ENCODE measurements around the gene FANCL.
"Not testable (repeated sequence)": the region's sequence is repeated elsewhere in the genome, so short reads cannot be mapped to it uniquely, and the experiment has no call there.

The FANCL gene

DNA sequence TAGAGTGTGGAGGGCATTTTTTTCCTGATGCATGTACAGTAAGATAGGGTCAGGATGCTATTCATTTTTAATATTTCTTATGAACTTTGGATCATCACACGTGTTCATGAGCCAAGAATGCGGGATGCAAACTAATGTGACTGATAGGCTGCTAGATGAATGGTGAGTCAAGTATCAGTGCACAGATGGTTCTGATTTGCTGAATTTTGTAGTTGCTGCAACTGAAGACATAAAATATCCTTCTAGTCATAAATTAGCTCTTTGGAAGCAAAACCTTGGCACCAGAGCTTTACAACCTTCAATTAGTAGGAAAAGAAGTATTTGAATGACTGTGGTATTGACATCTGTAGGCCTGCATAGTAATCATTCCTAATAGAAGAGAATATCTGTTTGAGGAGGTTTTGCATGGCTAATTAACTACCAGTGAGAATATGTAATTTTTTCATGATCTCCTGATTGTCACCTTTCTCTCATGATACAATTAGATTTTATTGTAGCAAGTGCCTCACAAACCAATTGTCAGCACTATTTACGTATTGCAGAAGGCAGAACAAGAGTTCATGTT, 100.5 kb downstream of the FANCL start:
- no peak for DNase-seq (ENCODE audit: low spot score)

DNA sequence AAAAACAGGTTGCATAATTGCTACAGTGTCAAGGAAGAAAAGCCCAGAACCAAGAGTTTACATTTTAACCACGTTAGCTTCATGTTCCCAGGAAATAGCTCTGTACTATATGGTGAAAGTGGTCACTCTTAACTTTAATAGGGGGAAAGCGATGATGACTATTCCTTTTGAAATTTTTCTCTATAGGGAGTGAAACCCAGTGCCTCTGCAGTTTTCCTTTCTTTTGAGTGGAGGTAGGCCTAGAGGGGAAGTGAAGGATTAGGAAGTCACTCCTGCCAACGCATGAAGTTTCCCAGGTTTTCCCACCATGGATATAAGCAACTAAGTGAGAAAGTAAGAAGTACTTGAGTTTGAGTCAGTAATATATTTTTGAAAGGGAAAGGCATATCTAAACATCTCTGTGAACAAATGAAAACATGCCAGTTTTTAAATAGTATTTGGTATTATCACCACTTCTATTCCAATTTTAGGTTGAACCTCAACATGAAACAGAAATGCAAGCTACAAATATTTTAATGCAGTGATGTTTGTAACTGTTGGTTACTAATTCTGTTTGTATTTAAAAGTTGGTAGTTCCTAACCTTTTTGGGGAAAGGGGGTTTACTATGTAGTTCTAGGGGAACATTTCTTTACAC, 102.6 kb downstream of the FANCL start:
- DNase-seq (ENCODE audit: low spot score), result no peak

DNA sequence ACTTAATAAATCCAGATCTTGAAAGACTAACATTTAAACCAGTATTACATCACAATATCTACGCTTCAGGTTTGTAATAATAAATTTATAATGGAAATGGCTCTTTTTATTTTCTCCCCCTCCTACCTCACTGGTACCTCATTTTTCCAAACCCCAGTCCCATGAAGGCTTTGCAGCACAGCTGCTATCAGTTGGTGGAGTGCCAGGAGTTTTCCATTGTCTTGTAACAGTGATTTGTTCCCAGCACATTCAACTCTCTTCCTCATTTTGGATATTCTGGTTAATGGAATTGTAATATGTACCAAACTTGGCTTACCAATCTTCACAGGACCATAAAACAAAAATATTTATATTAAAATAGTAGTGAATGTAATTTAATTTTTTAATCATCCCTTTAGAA, 103.3 kb downstream of the FANCL start:
- DNase-seq (ENCODE audit: low spot score), result no peak

DNA sequence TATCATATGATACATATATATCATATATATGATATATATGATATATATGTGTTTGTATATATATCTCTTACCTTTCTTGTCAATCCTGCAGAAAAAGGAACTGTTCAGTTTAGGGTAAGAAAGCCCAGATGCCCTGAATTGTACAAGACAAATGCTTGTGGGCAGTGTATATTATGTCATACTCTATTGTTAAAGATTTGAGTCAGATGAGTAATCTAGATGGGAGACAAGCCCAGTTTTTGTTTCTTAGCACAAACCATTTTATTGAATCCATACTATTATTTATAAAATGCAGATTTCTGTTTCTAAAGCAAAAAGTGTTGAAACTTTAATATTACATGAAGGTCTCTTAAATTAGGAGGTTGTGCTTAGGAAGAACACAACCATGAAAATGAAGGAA, 103.9 kb downstream of the FANCL start:
- DNase-seq (ENCODE audit: low spot score), result no peak

DNA sequence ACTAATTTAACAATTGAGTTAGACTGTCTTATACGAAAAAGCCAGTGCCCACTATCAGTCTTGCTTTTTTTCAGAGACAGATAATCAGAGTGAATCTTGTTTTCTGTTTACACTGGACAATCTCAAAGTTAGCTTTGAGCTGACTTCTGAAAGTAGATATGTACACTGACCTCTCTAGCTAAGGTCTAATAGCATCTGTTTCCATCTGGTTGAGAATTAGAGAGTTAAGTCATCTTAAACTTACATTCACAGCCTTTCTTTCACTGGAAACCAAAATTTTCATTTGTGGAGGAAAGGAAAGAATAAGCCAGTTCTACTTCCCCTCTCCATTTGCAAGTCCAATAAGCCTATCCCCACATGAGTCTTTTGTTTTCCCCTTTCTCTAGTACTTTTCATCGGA, 105.3 kb downstream of the FANCL start:
- DNase-seq (ENCODE audit: low spot score), result no peak

DNA sequence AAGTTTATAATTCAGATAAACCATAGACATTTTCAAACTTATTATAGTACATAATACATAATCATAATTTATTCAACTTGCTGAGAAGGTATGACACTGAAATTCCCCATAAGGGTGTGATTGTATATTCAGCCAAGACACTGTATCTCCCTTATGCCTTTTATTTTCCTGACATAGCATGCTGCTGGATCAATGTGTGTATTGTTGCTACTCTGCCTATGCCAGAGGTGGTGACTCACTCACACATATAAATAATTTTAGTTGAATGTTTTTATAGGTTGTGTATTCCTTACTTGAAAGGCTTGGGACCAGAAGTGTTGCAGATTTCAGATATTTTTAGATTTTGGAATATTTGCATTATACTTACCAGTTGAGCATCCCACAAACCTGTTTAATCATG, 107.7 kb downstream of the FANCL start:
- DNase-seq (ENCODE audit: low spot score), result no peak

DNA sequence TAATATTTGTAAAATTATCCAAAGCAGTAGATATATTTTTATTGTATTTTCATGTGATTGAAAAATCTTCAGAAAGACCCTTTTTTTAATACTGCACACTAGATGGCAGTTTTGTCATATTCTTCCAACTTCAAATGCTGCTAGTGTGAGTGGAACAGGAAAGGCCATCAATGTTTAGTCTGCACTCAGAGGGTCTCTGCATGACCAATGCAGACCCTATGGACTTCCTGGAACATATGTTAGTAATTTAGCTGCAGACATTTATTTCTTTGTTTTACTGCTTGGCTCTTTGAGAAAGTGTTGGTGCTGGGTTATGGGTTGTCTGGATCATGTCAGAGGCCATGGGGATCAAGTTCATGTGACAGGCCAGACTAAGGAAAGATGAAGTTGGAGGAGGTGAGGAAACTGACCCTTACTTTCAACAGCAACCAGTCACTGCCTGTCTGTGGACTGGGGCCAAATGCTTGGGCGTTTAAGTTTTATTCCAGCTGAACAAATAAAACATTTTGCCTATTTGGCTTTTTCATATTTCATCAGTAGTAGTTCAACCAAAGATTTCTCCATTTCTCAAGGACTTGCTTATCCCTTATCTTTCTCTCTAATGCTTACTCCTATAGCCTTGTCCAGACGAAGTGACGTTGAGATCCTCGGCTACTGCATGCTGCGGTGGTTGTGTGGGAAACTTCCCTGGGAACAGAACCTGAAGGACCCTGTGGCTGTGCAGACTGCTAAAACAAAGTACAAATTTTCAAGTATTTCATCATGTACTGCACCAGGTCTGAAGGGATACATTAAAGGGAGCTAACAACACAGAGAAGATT, 109.7 kb downstream of the FANCL start:
- DNase-seq (ENCODE audit: low spot score), result no peak

DNA sequence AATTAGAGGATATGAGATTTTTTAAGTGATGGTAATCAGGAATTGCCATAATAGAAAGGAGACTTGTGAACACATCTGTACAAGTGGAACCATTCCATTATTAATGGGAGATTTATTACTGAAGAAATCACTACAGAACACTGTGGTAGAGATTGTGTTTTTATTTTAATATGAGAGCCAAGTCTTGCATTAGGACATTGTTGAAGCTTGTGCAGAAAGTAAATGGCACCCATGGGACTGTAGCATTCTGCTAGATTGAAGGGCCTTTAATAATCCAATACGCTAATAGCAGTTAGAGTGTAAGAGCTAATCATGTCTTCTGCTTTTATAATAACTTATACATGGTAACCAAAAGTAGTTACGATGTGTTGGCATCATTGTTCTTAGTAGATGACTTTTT, 110.9 kb downstream of the FANCL start:
- DNase-seq (ENCODE audit: low spot score), result no peak

DNA sequence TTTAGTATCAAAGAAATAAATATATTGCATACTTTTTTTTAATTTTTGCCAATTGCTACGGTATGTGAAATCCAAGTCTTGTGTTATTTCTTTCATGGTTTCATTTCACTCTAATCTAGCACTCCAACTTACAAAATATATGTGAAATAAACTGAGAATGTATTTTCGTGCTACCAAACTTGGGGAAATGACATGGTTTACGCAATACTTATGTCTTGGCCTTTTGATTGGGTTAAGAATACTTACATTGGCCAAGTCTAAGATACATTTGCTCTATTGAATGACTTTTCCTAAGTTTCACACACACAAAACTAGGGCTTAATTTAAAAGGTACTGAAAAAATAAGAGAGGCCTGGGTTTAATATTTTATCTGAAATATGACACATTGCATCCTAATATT, 114.0 kb downstream of the FANCL start:
- DNase-seq (ENCODE audit: low spot score), result no peak

DNA sequence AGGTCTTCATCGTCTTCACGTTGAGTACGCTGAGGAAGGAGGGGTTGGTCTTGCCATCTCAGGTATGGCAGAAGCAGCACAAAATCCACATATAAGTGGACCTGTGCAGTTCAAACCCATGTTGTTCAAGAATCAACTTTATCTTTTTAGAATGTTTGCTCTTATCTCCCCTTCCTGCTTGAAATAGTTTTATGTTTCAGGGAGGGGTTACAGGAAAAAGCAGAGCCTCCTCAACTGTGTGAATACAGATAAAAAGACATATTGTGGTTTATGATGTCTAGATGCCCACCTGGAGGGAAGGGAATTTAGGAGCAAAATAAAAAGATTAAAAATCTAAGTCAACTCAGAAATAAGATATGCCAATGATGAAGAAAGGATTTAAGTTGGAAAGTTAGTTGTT, 118.6 kb downstream of the FANCL start:
- DNase-seq (ENCODE audit: low spot score), result no peak

DNA sequence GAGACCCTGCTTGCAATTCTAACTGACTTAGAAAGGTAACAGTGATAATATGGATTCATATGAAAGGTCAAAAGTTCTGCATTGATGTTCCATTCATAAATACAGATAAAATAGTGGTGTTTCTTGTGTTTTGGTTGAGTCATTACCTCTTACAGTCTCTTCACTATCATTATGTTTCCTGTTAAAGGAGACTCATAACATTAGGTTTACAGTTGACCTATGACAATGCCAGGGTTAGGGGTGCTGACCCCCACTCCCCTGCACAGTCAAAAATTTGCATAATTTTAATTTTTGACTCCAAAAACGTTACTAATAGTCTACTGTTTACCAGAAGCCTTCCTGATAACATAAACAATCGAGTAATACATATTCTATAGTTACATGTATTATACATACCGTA, 119.1 kb downstream of the FANCL start:
- no peak for DNase-seq (ENCODE audit: low spot score)

DNA sequence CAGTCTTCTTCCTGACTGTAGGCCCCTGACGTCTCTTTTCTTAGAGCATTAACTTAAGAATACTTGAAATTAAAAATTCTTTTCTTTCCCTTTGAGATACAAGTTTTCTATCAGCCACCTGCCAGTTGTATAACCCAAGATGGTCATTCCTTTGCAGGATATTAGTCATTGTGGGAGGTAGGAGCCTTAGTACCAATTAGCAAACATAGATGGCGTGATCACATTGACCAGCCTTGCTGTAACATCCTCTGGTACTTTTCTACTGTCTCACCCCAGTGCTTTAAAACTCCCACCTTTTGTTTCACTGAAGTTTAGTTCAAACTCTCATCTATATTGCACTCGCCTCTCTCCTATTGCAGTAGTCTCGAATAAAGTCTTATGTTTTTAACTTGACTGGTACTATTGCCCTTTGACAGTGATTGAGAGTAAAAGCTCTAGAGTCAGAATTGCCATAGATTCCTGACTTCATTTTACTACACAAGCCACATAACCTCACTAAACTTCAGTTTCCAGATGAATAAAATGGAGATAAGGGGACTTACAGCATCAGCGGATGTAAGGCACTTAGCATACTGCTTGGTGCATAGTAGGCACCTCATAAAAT, 120.4 kb downstream of the FANCL start:
- DNase-seq (ENCODE audit: low spot score), result no peak

DNA sequence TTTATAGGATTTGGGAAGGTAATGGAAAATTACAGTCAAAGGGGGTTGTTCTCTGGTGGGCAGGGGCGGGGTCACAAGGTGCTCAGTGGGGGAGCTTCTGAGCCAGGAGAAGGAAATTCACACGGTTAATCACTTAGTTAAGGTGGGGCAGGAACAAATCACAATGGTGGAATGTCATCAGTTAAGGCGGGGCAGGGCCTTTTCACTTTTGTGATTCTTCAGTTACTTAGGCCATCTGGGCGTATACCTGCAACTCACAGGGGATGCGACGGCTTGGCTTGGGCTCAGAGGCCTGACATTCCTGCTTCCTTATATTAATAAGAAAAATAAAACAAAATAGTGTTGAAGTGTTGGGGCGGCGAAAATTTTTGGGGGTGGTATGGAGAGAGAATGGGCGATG, 127.6 kb downstream of the FANCL start:
- DNase-seq (ENCODE audit: low spot score), result not testable (repeated sequence)

DNA sequence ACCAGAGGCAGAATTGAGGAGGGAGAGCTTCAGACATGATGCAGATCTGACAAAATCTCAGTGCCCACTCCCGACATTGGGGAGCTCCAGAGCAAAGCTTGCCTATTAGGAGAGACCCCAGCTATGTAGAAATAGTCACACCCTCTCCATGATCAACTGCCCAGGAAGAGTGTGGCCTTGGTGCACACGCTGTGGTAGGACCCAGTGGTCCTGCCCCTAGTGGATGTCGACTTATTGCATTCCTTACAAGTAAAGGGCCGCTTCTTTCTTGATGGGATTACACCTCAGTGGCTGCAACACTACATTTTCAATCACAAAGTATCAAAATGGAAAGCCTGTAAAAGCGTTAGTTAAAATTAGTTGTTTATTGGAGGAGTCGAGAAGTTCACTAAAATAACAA, 130.4 kb downstream of the FANCL start:
- DNase-seq (ENCODE audit: low spot score), result no peak

DNA sequence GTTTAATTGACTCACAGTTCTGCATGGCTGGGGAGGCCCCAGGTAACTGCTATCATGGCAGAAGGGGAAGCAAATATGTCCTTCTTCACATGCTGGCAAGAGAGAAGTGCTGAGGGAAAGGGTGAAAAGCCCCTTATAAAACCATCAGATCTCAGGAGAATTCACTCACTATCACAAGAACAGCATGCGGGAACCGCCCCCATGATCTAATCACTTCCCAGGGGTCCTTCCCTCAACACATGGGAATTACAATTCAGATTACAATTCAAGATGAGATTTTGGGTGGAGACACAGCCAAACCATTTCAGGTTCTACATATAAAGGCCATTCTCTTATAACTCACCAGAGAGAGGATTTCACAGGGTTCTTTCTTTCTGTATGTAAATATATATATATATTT, 131.6 kb downstream of the FANCL start:
- DNase-seq (ENCODE audit: low spot score), result no peak
